Activated effector memory CD4-positive, alpha-beta T cell treated with anti-CD3 and anti-CD28 coated beads, Interleukin-2, amount 50 U/mL, for 16 hours (primary cell): ENCODE measurements around the gene VGF.

Experiments used
- DNase-seq: peaks from one replicate; pipeline ENCODE4 v3.0.0-alpha.2; 2020

The VGF gene

GRCh38 chr7:101165958-101166647 lies 734 bp upstream of the VGF start:
- DNase-seq, result no peak

GRCh38 chr7:101164071-101164840 lies 1.1 kb downstream of the VGF start:
- no peak for DNase-seq

GRCh38 chr7:101163279-101164070 lies 1.9 kb downstream of the VGF start:
- peak; percentile 74 for DNase-seq

- DNase-seq, result no peak
Measured at GRCh38 chr7:101162551-101163278, 2.7 kb downstream of the VGF start.

GRCh38 chr7:101161692-101162471 lies 3.5 kb downstream of the VGF start:
- DNase-seq, result no peak

- DNase-seq, result no peak
Measured at GRCh38 chr7:101160910-101161309, 4.5 kb downstream of the VGF start.

- no peak for DNase-seq
Measured at GRCh38 chr7:101159696-101160674, 5.4 kb downstream of the VGF start.

GRCh38 chr7:101156866-101157589 lies 8.3 kb downstream of the VGF start:
- no peak for DNase-seq

GRCh38 chr7:101156277-101156676 lies 9.1 kb downstream of the VGF start:
- DNase-seq, result no peak

- no peak for DNase-seq
Measured at GRCh38 chr7:101155303-101155702, 10.1 kb downstream of the VGF start.

- DNase-seq, result peak; percentile 70
Measured at GRCh38 chr7:101154693-101155102, 10.7 kb downstream of the VGF start.

- peak; percentile 96 for DNase-seq
Measured at GRCh38 chr7:101153969-101154692, 11.2 kb downstream of the VGF start, which contains the start of gene AP1S1. Gene AP1S1, plus strand, starts transcription at chr7:101154476. Its CDS starts 39 bp downstream, at chr7:101154515.

- no peak for DNase-seq
Measured at GRCh38 chr7:101151908-101152651, 13.3 kb downstream of the VGF start.

- no peak for DNase-seq
Measured at GRCh38 chr7:101140746-101141382, 24.5 kb downstream of the VGF start.

- DNase-seq, result no peak
Measured at GRCh38 chr7:101140339-101140699, 25.1 kb downstream of the VGF start.

GRCh38 chr7:101138213-101138870 lies 27.0 kb downstream of the VGF start:
- DNase-seq, result peak; percentile 94

- DNase-seq, result no peak
Measured at GRCh38 chr7:101137651-101138212, 27.6 kb downstream of the VGF start.
